HG02840 (cell line): Measurements from ENCODE around the gene SINHCAF.

Source experiments
- ATAC-seq: cut with Tn5 transposase; IDR thresholded peaks from one replicate; pipeline ENCODE4 v1.9.1; 2021; ENCODE audit warnings: mild to moderate bottlenecking, moderate library complexity, moderate number of reproducible peaks; ENCODE audit not compliant: unreplicated experiment, low FRiP score

SINHCAF gene

GRCh38 chr12:31339831-31340622 is 14.1 kb upstream of the SINHCAF start:
- no peak for ATAC-seq

DNA sequence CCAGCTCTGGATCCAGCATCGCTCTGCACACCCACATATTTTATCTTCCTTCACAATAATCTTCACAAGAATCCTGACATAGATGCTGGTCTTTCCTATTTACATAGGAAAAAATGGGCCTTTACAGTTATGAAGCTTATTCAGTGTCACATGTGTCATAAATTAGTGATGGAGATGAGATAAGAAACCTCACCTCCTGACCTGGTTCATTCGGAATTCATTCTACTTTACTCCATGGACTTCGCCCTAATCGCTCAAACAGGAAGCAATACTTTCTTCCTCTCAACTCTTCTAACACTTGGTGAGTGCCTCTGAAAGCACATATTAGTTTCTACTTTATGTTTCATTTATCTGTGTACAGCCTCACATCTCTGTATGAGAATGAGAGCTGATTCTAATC is 12.0 kb upstream of the SINHCAF start:
- no peak for ATAC-seq

DNA sequence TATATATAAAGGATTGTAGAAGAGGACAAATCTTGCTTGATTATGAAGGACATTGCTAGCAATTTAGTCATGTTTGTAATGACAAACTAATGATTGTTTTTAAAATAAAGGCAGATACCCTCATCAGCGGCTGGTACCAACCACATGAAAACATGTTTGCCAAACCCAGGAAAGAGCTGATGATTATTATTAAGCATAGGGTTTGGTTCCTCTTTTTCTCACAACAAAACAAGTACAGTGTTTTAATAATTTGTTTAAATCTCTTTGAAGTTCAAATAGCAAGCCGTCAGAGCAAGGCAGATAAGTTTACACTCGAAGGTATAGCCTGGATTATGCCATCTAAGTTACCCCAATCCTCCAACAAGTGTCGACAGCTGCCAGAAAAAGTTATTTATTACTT is 5.3 kb upstream of the SINHCAF start:
- no peak for ATAC-seq

DNA sequence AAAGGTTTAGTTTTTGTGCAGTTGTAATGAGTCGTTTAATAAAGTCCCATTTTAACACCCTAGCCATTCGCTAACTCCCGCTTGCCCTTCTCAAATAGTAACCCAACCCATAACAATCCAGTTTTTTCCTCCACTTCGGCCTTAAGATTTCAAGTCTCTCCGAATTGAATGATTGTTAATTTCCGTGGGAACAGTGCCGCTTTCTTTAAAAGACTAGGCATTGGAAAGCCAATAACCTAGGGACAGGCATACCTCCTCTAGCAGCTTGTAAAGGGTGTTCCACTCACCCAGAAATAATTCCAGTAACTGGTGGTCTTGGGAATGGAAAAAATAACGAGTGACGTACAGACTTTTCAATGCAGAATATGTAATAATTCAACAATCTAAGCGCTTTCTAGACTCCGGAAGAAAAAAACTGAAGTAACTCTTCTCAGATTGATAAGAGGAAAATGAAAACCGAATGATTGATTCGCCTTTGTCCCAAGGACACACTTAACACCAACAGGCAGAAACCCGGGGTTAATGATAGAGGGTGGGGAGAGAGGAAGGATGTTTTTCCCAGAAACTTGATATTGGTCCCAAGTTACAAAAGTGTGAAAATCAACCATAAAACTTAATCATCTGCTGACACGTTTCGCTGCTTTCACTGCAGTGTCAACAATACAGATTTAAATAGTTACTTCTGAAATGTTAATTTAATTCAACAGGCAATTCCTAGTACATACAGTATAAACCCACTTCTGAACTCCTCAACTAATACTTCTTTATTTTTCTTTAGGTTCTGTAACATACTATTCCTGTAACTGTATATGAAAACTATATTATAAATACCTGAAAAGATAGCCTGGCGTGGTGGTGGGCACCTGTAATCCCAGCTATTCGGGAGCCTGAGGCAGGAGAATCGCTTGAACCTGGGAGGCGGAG is 1.0 kb upstream of the SINHCAF start:
- no peak for ATAC-seq

DNA sequence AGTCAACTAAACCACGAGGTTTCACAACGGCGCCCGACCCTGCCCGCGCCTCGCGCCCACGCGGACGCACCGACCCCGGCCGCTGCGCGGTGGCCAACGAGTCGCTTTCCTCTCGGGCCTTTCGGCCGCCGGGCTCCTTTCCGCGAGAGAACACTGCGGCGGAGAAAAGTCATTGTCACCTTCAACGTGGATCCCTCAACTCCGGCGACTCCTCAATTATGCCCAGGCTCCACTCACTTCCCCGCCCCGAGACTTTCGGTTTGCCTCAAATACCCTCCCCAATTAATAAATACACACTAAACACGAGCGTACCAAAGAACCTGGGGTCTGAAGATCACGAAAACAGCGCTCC is 450 bp downstream of the SINHCAF start:
- ATAC-seq = no peak

DNA sequence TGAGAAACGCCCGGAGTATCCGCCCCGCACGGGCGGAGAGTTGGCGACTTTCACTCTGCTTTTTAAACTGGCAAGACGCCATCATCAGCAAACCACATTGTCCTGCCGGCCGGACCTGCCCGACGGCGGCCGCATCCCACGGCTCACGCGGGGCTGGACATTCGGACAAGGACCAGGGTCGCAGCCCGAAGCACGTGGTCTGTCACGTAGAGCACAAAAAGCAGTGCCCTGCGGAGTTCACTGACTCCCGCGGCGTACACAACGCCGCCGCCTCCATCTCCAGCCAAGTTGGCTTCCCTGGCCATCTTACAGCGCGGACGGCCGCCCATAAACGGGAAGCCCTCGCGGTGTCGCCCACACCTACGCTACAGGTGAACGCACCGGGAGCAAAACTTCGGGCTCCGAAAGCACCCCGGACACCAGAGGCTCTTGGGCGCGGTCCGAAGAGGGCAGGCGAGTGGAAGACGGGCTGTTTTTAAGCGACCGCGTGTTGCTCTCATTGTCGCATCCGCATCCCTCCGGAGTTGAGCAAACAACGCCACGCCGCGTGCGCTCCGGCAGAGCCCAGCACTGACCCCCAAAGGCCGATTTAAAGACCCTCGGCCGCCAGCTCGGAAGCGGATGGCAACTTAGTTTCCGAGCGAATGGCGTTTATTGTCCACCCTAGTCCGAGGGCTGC is 966 bp downstream of the SINHCAF start:
- no peak for ATAC-seq

GRCh38 chr12:31324116-31324844 is 1.7 kb downstream of the SINHCAF start:
- peak; percentile 31 for ATAC-seq

GRCh38 chr12:31323391-31324115 is 2.4 kb downstream of the SINHCAF start:
- peak; percentile 14 for ATAC-seq

GRCh38 chr12:31322801-31323207 is 3.1 kb downstream of the SINHCAF start:
- no peak for ATAC-seq

- no peak for ATAC-seq
Observed at GRCh38 chr12:31321897-31322228, 4.1 kb downstream of the SINHCAF start.

DNA sequence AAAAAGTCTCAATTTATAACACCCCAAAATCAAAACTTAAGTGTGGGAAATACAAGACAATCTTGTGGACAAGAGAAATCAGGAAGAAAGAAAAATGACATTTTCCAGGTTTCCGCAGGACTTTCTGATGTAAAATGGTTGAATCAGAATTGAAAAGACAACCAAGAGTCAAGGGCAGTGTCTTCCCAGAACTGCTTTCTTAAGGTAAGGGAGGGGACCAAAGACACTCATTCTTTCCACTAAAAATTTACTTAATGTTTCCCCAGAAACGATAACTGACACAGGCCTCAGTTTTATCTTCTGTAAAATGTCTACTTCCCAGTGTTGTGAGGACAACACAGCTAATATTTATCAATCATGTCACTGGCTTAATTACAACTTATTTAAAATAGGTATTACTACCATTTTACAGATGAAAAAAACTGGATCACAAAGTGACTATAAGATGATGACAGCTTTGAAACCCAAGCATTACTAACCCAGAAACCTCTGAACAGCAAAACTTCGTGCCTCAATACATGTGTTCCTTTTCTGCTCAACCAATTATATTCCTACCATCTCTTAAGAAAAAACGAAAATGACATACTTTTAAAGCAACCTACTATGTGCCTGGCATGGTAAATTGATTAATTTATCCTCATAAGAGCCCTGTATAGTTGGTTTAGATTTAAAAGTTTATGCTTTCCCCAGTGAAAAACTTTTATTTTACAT is 4.6 kb downstream of the SINHCAF start:
- ATAC-seq = no peak

DNA sequence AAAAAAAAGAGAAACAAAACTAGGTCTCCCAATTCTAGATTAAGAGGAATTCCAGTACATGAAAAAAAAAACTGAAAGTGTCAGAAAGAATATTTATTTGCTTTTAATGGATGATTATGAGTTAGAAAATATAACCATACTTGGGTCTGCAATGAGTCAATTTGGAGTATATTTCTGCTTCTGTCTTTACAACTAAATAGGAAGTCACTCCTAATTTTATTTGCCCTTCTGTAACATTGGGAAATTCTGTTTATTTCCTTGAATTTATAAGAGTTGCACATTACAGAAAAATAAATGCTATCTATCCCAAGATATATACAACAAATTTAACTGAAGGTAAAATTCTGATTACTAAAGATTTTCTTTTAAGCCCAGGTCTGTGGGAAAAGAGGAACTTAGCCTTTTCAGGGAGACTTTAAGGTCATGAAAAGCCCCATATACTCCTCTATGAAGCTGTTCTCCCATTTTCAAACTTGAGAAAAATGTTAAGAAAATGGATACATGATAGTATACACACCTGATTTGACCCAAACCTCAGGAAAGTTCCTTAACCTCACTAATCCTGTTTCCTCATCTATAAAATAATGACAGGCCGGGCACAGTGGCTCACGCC is 7.2 kb downstream of the SINHCAF start:
- ATAC-seq = no peak

- ATAC-seq = no peak
Observed at GRCh38 chr12:31317471-31318395, 8.2 kb downstream of the SINHCAF start.

DNA sequence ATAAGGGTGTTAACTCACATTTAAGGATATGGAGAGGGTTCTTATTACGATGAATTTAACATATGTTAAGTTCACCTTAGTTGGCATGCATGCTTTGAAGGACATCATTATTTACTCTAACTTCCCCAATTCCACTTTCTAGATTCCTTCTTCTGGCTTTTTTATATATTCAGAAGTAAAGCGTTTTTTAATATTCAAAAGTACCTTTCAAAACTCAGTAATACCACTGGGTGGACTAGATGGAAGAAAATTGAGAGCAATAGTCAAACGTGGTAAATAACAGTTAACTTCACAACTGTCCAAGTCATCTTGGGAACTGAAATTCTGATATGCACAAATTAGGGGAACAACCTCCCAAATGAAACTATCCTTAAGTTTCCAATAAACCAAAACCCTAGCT is 9.1 kb downstream of the SINHCAF start:
- ATAC-seq = no peak

DNA sequence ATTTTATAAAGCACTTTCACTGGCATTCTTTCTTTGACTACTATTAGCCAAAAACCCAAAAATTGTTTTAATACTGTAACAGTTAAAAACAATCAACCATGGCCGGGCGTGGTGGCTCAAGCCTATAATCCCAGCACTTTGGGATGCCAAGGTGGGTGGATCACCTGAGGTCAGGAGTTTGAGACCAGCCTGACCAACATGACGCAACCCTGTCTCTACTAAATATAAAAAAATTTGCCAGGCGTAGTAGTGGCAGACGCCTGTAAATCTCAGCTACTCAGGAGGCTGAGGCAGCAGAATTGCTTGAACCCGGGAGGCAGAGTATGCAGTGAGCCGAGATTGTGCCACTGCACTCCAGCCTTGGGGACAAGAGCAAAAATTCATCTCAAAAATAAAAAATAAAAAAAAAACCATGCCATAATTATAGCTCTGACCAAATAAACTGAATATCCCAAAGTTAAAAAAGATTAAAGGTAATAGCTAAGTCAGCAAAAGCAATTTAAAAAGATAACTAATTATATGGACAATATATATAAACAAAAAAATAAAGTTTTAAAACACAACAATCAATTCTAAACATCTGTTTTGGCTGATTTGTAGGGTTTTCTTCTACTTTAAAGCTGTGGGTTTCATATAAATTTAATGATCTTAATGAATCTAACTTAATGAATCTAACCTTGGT is 10.0 kb downstream of the SINHCAF start:
- ATAC-seq = no peak

- ATAC-seq = no peak
Observed at GRCh38 chr12:31315044-31315715, 10.8 kb downstream of the SINHCAF start.

DNA sequence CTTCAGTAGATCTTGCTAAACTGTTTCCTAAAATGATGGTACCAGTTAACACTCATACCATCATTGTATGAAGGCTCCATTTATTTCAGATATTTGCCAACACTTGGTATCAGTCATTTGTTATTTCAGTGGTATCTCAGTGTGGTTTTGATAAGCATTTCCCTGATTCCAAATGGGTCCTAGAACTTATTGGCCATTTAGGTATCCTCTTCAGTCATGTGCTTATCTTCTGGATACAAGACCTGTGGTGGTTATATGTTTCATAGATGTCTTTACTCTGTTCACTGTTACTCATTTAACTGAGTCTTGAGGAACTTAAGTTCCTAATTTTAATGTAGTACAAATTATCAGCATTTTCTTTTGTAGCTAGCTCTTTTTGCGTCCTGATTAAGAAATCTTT is 13.5 kb downstream of the SINHCAF start:
- ATAC-seq = no peak
